Right ventricle myocardium superior (tissue), 1 donor: ENCODE data around the gene PIK3R4. TPM values are rescaled to one million over a fixed set of nuclear protein-coding genes. Genes with fewer than 3 reads are reported as not detected.

Experiments used
- ATAC-seq: fragments of 200-7000 bp; cut with Tn5 transposase; one replicate; pipeline ENCODE4 v1.9.1; 2020; ENCODE audit warnings: mild to moderate bottlenecking; ENCODE audit not compliant: poor library complexity
- DNase-seq: peaks from one replicate; pipeline ENCODE4 v3.0.0-alpha.2; 2020
- intact Hi-C: fragments of 100-400 bp; cut with DNase I; formaldehyde crosslinking; loops from one replicate; pipeline ENCODE4 v1.11.2; 2022
- total RNA-seq: library from RNA; stranded (reverse); fragmentation: NEBNext Ultra II Directional; extraction: Animal tissue kit (Norgen Biotek cat#: 25700); gene quantifications from one replicate; pipeline ENCODE4 v1.2.1, GENCODE V29; 2021
- donor health status: DM: no; HTN: yes; CAD: no; lungs with severe emphysema.

PIK3R4 gene
- total RNA-seq, 1 donor from 2014 or later = 10.9 TPM

- DNase-seq (no peak), ATAC-seq (no peak)
- intact Hi-C loops = no loop called here
Observed at GRCh38 chr3:130748981-130749380, 2.4 kb upstream of the PIK3R4 start.

- ATAC-seq = no peak
- no peak for DNase-seq
- intact Hi-C loops = no loop called here
Observed at GRCh38 chr3:130748467-130748861, 1.8 kb upstream of the PIK3R4 start.

- DNase-seq (no peak), ATAC-seq (no peak)
- intact Hi-C loops = no loop called here
Observed at GRCh38 chr3:130743354-130743753, 3.3 kb downstream of the PIK3R4 start.

- no peak for ATAC-seq
- intact Hi-C loops = no loop called here
- DNase-seq = no peak
Observed at GRCh38 chr3:130741946-130742610, 4.6 kb downstream of the PIK3R4 start.

GRCh38 chr3:130739848-130740247, 6.8 kb downstream of the PIK3R4 start:
- no peak for ATAC-seq
- intact Hi-C loops = no loop called here
- no peak for DNase-seq

- DNase-seq (no peak), ATAC-seq (no peak)
- intact Hi-C loops = no loop called here
Observed at GRCh38 chr3:130738241-130738640, 8.4 kb downstream of the PIK3R4 start.

- intact Hi-C loops = no loop called here
- DNase-seq (no peak), ATAC-seq (no peak)
Observed at GRCh38 chr3:130737622-130738021, 9.0 kb downstream of the PIK3R4 start.

GRCh38 chr3:130733236-130733875, 13.3 kb downstream of the PIK3R4 start:
- ATAC-seq = peak; percentile 49
- intact Hi-C loops = no loop called here
- no peak for DNase-seq

GRCh38 chr3:130732501-130732900, 14.1 kb downstream of the PIK3R4 start:
- no peak for ATAC-seq
- intact Hi-C loops = no loop called here
- DNase-seq = no peak

- ATAC-seq = no peak
- DNase-seq = no peak
- intact Hi-C loops = no loop called here
Observed at GRCh38 chr3:130731817-130732216, 14.8 kb downstream of the PIK3R4 start.

GRCh38 chr3:130729154-130729553, 17.5 kb downstream of the PIK3R4 start:
- ATAC-seq = no peak
- DNase-seq = no peak
- intact Hi-C loops = no loop called here

- no peak for DNase-seq
- ATAC-seq = peak; percentile 40
- intact Hi-C loops = no loop called here
Observed at GRCh38 chr3:130728037-130728436, 18.6 kb downstream of the PIK3R4 start.

- intact Hi-C loops = no loop called here
- ATAC-seq = no peak
- no peak for DNase-seq
Observed at GRCh38 chr3:130725746-130726145, 20.9 kb downstream of the PIK3R4 start.

GRCh38 chr3:130715616-130716015, 31.0 kb downstream of the PIK3R4 start:
- ATAC-seq (no peak), DNase-seq (no peak)
- intact Hi-C loops = no loop called here

- intact Hi-C loops = no loop called here
- ATAC-seq (no peak), DNase-seq (no peak)
Observed at GRCh38 chr3:130712718-130713423, 33.8 kb downstream of the PIK3R4 start.

GRCh38 chr3:130711565-130712324, 34.9 kb downstream of the PIK3R4 start:
- no peak for ATAC-seq
- intact Hi-C loops = no loop called here
- no peak for DNase-seq

GRCh38 chr3:130709671-130710070, 37.0 kb downstream of the PIK3R4 start:
- DNase-seq (no peak), ATAC-seq (peak; percentile 82)
- intact Hi-C loops = no loop called here

GRCh38 chr3:130707902-130708601, 38.6 kb downstream of the PIK3R4 start:
- DNase-seq (no peak), ATAC-seq (peak; percentile 18)
- intact Hi-C loops = no loop called here

- intact Hi-C loops = no loop called here
- DNase-seq (no peak), ATAC-seq (no peak)
Observed at GRCh38 chr3:130705501-130705900, 41.1 kb downstream of the PIK3R4 start.
